Fibroblast of the conjunctiva (primary cell): ENCODE measurements around the gene TADA2A.
A peak's percentile ranks its signal among the peaks of the same experiment; 100 is the strongest.

ENCODE experiments used
- DNase-seq: peaks from one replicate; pipeline ENCODE4 v3.0.0-alpha.2; 2010; ENCODE audit warnings: low read depth

The TADA2A gene

DNA sequence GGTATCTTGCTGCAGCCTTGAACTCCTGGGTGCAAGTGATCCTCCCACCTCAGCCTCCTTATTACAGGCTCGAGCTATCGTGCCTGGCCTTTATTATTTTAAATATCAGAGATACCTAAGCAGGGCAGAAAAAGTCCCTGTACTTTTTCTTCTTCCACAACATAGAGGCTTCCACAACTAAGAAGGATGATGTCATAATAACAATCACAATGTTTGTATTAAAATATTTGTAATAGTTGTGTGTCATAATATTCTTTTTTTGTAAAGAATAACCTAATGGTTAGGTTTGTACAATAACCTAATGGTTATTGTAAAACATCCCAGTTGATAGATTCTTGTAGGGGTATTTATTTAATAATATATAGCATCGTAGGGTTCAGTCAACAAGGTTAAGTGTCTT, 56.4 kb downstream of the TADA2A start:
- no peak for DNase-seq

DNA sequence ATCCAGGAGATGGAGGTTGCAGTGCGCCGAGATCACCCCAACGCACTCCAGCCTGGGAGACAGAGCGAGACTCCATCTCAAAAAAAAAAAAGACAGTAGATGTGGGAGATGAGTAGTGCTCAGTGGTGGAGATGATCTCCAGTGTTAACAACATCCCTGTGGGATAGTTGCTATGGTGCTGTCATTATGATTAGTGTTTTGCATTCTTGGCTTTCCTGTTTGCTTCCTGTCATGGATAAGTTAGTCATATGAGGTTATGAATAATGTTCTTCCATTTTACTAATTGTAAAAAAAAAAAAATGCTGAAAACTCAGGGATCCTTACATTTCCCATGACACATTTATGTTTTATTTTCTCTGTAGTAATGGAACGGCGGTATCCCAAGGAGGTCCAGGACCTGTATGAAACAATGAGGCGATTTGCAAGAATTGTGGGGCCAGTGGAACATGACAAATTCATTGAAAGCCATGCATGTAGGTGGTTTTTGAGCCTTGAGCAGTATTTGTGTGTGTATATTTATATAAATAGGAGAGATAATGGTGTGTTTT, 58.5 kb downstream of the TADA2A start:
- no peak for DNase-seq

DNA sequence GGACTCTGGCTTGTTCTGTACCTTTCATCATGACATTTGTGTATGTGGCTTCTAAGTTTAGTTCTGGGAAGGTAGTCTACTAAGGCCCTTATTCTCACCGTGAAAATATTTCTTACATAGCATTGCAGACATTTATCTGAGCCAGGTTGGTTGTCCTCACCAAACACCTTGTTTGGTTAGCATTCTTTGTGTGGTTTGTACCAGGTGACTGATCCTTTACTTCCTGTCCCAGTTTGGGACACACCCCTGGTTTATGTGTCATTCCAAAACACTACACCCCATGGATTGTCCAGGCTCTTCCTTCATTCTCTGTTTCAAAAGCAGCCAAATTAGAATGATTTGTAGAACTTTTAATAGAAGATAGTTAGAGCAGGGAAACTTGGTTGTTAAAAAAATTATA, 59.8 kb downstream of the TADA2A start:
- DNase-seq = no peak

DNA sequence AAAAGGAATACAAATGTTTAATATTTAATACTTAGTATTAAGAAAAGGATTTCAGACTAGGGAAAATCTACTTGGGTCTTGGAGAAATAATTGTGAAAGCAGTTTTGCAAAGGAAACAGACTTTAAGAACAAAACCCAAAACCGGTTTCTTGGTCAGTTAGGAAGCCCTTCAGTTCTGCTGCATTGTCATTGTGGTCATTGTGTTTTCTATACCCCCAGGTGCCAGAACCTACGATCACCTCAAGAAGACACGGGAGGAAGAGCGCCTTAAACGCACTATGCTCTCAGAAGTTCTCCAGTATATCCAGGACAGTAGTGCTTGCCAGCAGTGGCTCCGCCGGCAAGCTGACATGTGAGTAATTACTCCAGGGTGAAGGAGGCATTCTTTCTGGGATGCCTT, 63.5 kb downstream of the TADA2A start:
- DNase-seq = no peak

DNA sequence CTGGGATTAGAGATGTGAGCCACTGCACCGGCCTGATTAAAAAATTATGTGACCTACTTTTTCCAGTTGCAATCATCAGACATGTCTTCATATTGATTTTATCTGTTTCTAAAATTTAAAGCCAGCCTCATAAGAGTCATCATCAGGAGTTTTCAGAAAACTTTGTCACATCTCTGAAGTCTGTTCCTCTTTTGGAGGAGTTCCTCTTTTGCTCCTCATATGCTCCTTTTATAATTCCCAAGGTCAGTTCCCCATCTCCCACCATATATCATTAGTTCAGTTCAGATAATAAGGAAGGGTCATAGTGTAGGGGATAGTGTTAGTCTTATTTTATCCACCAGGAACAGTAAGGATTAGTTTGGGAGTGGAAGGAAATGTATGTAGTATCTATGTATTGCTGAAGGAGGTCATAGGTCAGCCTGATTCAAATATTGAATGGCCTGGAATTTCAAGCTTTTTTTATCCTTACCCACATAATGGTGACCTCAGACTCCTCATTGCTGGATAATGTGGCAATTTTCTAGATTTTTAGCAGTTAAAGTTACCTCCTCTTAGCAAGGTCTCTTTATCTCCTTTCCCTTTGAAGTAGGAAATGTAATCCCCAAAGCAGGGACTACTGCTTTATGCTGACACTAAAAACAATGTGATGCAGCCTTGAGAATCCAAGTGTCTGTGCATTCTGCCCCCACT, 69.2 kb downstream of the TADA2A start:
- no peak for DNase-seq

DNA sequence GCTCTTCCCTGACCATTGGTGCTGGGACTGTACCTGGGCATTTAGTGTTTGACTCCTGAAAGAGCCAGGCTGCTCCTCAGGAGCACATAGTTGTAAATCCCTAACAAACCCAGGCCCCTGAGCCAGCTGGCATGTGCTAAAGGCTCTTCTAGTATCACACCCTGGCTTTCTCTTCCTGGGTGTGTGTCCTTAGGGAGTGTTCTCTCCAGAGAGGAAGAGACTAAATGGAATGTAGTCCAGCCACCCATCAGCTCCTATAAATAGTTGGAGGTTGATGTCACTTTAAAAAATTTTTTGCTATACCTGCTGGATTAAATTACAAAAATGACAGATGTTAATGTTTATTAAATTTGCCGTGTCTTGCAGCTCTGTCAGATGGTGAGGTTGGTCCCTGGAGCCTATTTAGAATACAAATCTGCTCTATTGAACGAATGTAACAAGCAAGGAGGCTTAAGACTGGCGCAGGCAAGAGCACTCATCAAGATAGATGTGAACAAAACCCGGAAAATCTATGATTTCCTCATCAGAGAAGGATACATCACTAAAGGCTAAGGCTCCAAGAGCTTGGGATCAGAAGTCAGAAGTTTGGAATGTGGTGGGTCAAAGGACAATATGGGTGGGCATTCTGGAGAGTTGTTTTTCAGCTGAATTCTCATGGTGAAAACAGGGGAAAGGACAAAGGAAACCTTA, 69.9 kb downstream of the TADA2A start:
- DNase-seq = no peak

DNA sequence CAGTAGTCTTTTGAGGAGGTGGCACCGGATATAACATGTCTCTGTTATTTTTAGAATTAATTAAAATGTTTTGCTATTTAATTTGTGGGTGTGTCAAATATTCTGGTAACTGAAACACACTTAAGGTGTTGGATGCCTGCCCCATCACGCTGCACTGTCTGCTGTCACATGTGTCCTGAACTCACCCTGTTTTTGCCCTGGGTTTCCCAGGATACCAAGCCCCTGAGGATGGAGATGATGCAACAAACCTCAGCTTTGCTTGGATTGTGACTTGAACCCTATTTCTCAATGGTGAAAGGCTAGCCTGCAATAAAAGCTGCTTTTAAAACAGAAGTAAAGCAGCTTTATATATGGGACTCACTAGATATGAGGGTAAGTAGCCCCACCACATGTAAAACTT, 71.5 kb downstream of the TADA2A start:
- DNase-seq = peak; percentile 80

DNA sequence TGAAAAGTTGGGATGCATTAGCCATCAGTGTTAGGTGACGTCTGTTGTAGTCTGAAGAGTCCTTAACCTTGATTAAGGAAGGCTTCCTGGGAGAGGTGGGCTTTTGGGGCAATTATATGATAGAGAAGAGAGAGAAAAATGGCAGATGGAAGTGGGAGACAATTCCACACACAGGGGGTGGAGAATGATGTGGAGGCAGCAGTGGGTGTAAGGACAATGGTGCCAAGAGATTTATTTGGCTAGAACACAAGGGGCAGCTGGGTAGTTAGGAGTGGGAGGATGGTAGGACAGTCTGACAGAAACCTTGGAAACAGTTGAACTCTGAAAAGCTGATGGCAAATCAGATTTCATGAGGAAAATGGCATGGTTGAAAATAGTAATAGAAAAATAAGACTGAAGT, 72.3 kb downstream of the TADA2A start:
- DNase-seq = no peak

DNA sequence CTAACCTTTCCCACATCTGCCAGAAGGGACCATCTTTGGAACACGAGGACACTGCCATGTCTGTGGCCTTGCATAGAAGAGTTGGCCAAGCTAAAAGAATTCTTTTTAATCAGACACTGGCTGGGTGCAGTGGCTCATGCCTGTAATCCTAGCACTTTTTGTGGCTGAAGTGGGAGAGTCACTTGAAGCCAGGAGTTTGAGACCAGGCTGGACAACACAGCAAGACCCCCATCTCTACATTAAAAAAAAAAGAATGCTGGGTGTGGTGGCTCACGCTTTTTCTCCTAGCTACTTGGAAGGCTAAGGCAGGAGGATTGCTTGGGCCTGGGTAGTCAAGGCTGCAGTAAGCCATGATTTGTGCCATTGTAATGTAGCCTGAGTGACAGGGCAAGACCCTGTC, 73.7 kb downstream of the TADA2A start:
- DNase-seq = no peak

DNA sequence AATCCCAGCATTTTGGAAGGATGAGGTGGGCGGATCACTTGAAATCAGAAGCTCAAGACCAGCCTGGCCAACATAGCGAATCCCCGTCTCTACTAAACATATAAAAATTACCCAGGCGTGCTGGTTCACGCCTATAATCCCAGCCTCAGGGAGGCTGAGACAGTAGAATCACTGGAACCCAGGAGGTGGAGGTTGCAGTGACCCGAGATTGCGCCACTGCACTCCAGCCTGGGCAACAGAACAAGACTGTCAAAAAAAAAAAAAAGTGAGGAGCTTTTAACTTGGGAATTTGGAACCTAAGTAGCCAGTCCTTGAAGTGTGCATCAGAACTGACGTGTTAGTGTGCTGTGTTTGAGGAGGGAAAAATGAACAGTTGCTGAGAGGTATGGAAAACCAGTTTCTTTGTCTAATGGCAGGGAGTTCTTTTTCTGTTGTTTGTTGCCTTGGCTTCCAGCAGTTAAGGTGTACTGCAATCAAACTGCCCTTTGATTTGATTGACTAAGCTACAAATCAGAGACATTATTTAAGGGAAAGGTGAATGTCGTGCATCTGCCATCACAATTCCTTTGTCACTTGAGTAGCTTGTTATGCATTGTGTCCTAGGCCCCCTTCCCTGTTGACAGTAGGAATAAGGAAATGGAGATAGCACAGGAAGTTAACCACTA, 74.4 kb downstream of the TADA2A start:
- DNase-seq = no peak

DNA sequence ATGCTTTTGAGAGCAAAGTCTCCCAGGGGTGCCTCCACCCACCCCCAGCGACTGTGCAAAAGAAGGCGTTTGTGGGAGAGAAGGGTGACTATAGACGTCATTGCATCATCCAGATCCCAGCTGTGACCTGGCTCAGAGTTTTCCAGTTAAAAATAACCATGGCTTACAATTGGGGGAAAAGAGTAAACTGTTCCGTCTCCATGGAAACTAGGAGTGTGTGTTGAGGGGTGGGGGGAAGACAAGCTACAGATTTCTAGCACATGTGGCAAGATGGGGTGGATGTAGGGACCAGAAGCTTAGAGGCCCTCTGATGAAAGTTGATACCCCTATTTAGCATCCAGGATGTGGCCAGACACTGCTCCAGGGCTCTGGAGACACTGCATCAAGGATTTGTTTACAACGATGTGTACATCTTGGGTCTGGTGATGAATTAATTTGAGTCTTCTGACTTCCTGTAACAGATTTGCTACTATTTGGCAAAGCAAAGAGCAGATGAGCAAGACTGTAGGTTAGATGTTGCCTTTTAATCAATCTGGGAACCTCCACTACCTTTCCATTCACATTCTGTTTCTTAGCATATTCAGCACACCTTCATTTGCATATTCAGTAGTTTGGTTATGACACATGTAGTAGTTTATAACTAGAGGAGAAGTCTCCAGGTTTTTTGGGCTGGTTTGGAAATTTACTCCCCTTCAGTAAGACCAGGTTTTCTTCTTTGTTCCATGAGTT, 76.8 kb downstream of the TADA2A start:
- peak; percentile 95 for DNase-seq

DNA sequence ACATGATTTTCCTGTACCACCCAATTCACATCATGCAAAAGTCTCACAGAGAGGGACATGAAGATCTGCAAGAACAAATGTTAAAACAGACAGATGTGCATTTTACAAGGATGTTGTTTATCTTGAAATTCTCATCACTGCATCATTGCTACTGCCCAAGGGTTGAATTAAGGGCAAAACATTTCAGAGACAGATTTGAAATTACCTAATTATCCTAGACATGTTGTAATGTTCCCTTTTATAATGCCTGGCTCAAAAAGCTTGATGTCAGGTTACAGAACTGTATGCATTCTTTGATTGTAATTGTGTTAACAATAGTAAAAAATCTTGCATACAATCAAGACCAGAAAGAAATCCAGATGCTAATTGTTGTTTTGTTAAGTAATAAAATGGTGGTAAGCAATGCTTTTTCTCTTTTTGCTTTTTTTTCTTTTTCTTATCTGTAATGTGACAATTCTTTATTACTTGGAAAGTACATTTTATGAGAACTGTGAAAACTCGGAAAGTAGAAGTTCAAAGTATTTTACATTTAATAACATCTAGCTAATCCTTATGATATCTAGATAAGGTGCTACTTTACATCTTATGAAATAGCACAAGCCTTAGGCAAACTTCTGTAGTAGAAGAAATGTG, 79.4 kb downstream of the TADA2A start:
- DNase-seq = no peak

DNA sequence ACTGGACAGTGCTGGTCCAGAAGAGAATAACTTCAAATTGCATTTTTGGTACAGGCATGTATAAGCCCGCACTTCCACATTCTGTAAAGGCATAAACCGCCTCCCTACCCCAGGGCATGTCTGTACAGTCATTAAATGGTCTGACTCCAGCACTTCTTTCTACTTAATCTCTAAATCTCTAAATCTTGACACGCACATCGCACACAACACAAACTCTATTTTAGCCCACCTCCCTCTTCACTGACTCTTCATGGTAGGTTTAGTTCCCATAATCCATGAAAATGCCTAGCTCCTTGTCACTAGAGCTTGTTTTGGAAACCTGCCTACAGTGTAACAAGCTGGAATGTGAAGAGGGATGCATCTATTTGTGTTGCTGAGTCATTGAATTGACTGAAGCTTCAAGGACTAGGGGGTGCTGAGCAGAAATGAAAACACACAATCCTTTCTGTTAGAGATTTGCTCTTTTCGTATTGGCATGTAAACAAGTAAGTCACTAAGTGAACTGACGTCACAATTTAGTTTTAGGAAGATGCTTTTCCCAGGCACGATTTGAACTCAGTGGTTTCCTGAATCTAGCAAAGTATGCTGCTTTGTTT, 81.4 kb downstream of the TADA2A start:
- peak; percentile 95 for DNase-seq

DNA sequence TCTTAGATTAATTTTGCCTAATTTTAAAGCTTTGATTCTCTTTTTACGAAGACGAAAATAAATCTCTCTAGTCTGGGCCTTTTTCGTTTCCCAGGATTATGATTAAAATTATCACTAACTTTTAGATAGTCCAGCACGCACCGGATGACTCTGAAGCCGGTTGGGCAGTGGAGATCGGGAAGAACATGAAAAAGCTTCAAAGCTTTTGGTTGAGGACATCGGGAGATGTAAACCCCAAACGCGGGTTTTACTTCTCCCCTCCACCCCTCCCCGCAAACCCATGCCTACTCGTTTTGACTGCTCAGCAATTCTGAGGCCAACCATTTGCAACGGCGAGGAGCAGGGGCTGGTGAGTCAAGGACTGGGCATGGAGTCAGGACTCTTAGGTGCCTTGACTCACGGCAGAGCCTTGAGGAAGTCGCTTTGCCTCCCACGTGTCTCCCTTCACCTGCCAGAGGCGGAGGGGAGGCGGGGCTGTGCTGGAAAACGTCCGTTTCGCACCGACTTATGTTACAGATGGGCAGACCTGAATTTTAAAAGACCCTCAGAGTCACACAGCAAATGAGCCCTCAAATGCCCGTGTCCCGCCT, 82.0 kb downstream of the TADA2A start:
- peak; percentile 90 for DNase-seq

DNA sequence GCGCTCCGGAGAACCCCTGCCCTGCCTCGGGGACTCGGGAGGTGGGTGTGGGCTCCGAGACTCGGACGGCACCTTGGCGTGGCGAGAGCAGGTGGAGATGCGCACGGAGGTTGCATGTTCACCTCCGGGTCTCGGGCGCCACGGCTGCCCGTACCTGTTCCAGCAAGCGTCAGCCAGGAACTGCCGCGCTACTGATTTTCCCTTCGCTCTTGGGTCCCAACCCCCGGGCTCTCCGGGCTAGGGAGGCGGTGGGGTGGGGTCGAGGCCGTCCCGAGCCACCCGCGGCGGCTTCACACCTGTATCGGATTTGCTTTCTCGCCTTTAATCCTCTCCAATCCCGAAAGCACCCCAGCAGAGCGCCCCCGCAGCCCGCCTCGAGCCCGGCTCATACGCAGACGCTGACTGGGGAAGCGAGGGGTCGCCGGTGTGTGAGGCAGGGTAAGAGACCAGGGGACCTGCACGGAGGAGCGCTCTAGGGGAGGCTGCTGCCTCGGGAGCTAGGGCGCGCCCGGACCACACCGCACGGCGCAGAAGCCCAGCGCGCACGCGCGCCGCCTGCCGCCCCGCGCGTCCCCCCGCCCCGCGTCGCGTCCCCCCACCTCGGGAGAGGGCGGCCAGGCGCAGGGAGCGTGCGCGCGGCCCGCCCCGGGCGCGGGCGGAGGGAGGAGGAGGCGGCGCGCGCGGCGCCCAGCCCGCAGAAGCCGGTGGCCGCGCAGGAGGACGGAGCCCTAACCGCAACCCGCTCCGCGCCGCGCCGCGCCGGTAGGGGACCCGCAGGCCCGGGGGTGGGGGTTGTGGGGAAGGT, 82.7 kb downstream of the TADA2A start, which contains the start of gene DUSP14:
Gene DUSP14, plus strand, starts transcription at position 695 of the 805 bp plus-strand sequence. CDS start 22,382 bp downstream, outside the sequence.
- peak; percentile 59 for DNase-seq

DNA sequence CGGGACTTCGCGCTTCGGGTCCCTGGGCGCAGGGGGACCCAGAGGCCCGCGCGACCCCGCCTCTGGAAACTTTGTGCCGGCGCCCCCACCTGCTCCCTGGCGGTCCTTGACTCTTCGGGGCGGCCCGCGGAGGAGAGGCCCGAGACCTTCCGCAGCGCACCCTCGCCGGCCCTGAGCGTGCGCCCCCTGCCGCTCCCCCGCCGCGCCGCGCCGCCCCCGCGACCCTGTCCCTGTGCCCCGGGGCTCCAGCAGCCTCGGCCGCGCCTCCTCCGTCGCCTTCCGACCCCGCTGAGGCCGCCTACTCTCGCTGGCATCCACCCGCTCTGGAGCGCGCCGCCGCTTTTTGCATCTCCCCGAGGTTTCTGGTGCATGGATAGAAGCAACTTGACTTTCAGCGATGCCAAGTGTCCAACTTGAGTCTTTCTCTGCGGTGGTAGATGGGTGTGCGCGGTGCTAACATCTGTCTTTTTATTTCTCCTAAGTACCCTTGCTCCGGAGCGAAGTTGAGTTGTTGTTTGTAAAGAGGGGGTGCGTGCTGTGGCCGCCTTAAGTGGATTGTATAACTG, 83.4 kb downstream of the TADA2A start:
- no peak for DNase-seq

DNA sequence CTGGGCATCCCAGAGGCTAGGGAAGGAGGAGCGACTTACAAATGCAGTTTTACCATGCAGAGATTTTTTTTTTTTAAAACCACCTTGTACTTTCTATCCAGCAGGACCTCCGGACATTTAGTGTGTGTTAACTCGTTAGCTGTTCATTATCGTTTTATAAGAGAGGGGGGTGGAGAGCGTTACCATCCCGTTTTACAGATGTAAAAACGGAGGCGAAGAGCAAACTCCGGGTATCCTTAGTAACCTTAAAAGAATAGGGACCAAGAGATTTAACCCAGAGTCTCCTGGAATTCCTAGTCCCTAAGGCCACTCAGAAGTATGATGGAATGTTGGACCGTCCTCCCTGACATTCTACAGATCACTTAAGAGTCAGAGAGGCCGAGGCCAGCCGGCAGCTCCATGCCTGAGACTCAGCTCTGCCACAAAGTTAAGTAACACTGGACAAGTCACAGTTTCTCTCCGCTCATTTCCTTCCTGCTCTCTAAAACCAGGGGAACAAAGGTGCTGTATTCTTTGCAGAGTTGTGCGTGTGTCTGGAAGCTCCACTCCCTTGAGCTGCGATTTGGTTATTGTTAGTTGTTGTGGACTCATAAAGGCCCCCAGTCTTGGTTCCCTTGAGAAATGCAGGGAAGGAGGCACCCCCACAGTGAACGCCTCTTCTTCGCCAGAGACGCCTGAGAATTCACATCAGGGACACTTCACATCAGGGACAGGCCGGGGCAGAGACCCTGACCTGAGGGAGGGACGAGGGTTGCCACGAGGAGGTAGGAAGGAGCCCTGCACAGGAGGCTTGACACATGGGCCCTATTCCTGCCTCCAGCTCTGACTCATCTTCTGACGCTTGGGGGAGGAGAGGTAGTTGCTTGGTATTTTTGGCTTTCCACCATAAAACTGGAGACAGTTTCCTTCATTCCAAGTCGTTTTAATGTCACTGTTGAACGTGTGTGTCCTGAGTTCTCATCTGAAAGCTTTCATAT, 84.2 kb downstream of the TADA2A start:
- peak; percentile 68 for DNase-seq

DNA sequence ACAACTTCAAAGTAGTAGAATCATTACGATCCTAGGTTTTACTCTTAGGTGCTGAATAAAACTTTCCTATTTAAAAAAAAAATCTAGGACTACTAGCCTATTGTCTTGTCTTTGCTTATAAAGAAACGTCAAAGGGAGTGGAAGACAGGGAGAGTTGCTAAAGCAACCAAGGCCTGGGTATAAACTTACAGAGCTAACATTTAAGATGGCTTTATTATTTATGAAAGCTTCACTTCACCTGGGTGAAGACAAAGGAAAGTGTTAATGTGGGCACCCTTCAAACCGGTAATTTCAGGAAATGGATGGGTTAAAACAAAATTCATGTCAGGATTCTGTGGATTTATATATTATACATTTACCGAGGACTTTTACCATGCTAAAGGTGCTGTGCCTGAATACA, 85.5 kb downstream of the TADA2A start:
- DNase-seq = no peak
